Natural killer cell (primary cell): ENCODE results near the gene GPR55. TPM values are rescaled to one million over a fixed set of nuclear protein-coding genes. Genes with fewer than 3 reads are reported as not detected.
A peak's percentile ranks its signal among the peaks of the same experiment; 100 is the strongest.

Experiments used
- ATAC-seq, 3 donors: fragments of 150-1000 bp in 2 of 3; fragments of 200-7000 bp in 1 of 3; cut with Tn5 transposase; 1 replicate in 1 of 3; 2 replicates in 2 of 3; pipeline ENCODE4 v1.10.0; 2021; ENCODE audit warnings: mild to moderate bottlenecking in 2 of 3, moderate library complexity in 2 of 3
- DNase-seq, 2 donors: peaks; one replicate each; pipeline versions ENCODE4 v3.0.0 to v3.0.0-alpha.2; 2013 to 2021; ENCODE audit warnings: mixed read lengths in 1 of 2
- H3K27ac ChIP-seq: one replicate; pipeline ENCODE4 v1.5.1; 2013; ENCODE audit warnings: mild to moderate bottlenecking, low read length
- H3K27me3 ChIP-seq: one replicate; pipeline ENCODE4 v1.6.1; 2013; ENCODE audit warnings: low read length; ENCODE audit not compliant: control insufficient read depth, insufficient read depth
- H3K36me3 ChIP-seq: one replicate; pipeline ENCODE4 v1.6.1; 2013; ENCODE audit warnings: low read length; ENCODE audit not compliant: control insufficient read depth, insufficient read depth
- H3K4me1 ChIP-seq: one replicate; pipeline ENCODE4 v1.6.1; 2013; ENCODE audit warnings: low read length; ENCODE audit not compliant: control insufficient read depth, insufficient read depth
- H3K4me3 ChIP-seq: one replicate; pipeline ENCODE4 v1.5.1; 2013; ENCODE audit warnings: low read length
- H3K9me3 ChIP-seq: one replicate; pipeline ENCODE4 v1.6.1; 2013; ENCODE audit warnings: low read length; ENCODE audit not compliant: control insufficient read depth, insufficient read depth
- H3K27ac Mint-ChIP-seq, 2 donors: one replicate each; pipeline ENCODE4 v1.8.0; 2022; ENCODE audit warnings: mild to moderate bottlenecking in 2 of 2, mixed read lengths in 2 of 2, moderate library complexity in 1 of 2
- H3K27me3 Mint-ChIP-seq, 2 donors: one replicate each; pipeline ENCODE4 v1.8.0; 2022; ENCODE audit warnings: low read depth in 2 of 2, mixed read lengths in 2 of 2
- H3K36me3 Mint-ChIP-seq: one replicate; pipeline ENCODE4 v1.8.0; 2022; ENCODE audit warnings: mixed read lengths
- H3K4me1 Mint-ChIP-seq, 2 donors: one replicate each; pipeline ENCODE4 v1.8.0; 2022; ENCODE audit warnings: mixed read lengths in 2 of 2
- H3K4me3 Mint-ChIP-seq: one replicate; pipeline ENCODE4 v1.8.0; 2022; ENCODE audit warnings: mild to moderate bottlenecking, moderate library complexity, mixed read lengths
- H3K9me3 Mint-ChIP-seq, 2 donors: one replicate each; pipeline ENCODE4 v1.8.0; 2022; ENCODE audit warnings: mixed read lengths in 2 of 2
- WGBS: methylation state at CpG from one replicate; pipeline ENCODE4 v1.1.7; 2013; ENCODE audit warnings: missing lambda C conversion rate; ENCODE audit not compliant: insufficient coverage; 5-methylcytosine and 5-hydroxymethylcytosine counted together
- intact Hi-C: fragments of 100-400 bp; cut with micrococcal nuclease; formaldehyde crosslinking; loops from one replicate; pipeline ENCODE4 v1.14.2; 2022
- total RNA-seq, 4 donors: library from RNA; stranded (reverse); fragments of 120-200 nt in 1 of 4; gene quantifications; one replicate each; pipeline versions ENCODE4 v1.2.3 to v1.2.4, GENCODE V29; 2013 to 2022
- TF ChIP-seq, protein P1 (sequence below): fragments of 200-600 bp; IDR thresholded peaks from one replicate; pipeline ENCODE4 v1.8.0; 2022; ENCODE audit warnings: antibody characterized with exemption

GPR55 gene
- total RNA-seq, 3 donors from 2014 or later (not counting 1 experiment from before 2014, with no cell fraction given), result 0.09 to 1.1 (median 0.40) TPM

DNA sequence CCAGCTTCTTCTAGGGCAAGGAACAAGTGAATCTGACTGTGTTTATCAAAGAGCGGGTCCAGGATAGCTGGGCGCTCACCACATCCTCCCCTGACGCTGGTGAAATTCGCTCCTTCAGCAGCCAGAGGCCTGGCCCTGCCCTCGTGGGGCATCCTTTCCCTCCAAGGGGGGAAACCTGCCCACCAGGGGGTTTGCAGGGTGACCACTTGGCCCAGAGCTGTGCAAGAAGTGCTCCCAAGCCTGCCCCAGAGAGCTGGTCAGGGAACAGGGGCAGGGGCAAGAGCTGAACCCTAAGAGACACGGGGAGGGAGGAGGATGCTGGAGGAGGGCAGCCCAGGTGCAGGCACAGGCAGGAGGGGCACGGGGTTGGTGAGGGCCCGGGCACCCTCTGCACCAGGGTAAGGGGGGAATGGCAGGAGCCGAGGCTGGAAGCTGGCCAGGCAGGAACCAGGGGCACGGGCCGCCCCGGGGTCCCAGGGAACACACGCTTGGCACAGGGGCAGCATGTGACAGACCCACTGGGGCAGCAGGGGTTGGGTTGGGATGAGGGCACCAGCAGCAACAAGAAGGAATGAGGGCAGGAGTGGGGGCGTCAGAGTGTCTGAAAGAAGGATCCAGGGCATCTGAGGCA lies 2.8 kb upstream of the GPR55 start:
- Histone ChIP-seq H3K9me3 (no peaks in the 10 kb centered on the region), H3K36me3 (no peaks in the 10 kb centered on the region), H3K27ac (no peak overlapping the region), H3K27me3 (peaks cover 9% of the 10 kb centered on the region), H3K4me3 (no peak overlapping the region), H3K4me1 (peaks cover 54% of the 10 kb centered on the region)
- DNase-seq, result no peak
- Mint-ChIP-seq H3K9me3 (no peaks in the 10 kb centered on the region), H3K36me3 (no peaks in the 10 kb centered on the region), H3K4me1 (peaks cover 26 to 39% of the 10 kb centered on the region in 2 donors), H3K4me3 (no peak overlapping the region), H3K27me3 (peaks cover 53 to 62% of the 10 kb centered on the region in 2 donors), H3K27ac (no peak overlapping the region)
- TF ChIP-seq, protein P1, sequence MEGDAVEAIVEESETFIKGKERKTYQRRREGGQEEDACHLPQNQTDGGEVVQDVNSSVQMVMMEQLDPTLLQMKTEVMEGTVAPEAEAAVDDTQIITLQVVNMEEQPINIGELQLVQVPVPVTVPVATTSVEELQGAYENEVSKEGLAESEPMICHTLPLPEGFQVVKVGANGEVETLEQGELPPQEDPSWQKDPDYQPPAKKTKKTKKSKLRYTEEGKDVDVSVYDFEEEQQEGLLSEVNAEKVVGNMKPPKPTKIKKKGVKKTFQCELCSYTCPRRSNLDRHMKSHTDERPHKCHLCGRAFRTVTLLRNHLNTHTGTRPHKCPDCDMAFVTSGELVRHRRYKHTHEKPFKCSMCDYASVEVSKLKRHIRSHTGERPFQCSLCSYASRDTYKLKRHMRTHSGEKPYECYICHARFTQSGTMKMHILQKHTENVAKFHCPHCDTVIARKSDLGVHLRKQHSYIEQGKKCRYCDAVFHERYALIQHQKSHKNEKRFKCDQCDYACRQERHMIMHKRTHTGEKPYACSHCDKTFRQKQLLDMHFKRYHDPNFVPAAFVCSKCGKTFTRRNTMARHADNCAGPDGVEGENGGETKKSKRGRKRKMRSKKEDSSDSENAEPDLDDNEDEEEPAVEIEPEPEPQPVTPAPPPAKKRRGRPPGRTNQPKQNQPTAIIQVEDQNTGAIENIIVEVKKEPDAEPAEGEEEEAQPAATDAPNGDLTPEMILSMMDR, result no peak
- WGBS, result 83% methylated on average over 14 of the region's 14 CpGs
- ATAC-seq, result no peak
- intact Hi-C loops, result no loop called here

DNA sequence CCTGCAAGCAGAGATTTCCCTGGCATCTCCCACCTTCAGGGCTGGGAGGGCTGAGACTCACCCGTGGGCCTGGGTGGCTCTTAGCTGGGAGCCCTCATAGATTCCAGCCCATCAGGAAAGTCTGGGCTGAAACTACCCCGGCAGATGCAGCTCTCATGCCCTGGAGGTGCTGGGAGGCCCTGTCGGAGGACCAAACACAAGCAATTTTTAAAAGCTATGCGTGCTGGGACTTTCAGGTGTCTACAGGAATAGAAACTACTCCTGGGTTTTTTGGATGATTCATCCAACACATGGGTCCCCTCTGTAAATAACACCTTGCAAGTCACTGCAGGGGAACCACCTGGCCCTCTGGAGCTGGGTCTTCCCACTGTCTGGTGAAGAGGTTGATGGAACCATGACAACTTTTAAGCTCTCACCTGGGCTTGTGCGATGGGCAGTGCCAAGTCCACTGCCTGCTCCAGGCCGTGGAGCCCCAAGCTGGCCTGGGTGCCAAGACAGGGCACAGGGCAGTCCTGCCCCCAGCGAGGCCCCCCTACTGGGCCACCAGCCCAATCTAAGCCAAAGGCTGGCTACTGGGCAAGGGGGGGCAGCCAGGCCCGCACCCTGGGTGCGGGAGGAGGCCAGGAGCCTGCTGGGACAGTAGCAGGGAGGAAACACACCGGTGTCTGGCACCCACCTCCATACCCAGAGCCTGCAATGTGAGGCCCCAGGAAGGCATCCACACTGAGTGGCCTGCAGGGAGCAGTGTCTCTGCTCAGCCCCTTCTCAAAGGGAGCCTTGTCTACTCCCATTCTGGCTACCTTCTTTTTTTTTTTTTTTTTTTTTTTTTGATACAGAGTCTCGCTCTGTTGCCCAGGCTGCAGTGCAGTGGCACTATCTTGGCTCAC lies 1.1 kb upstream of the GPR55 start:
- WGBS, result 89% methylated on average over 11 of the region's 11 CpGs
- Histone ChIP-seq H3K4me1 (peaks cover 38% of the 10 kb centered on the region), H3K9me3 (no peaks in the 10 kb centered on the region), H3K27ac (peak overlapping the region; percentile 48), H3K36me3 (no peaks in the 10 kb centered on the region), H3K4me3 (no peak overlapping the region), H3K27me3 (peaks cover 9% of the 10 kb centered on the region)
- Mint-ChIP-seq H3K27ac (no peak overlapping the region), H3K36me3 (no peaks in the 10 kb centered on the region), H3K4me3 (no peak overlapping the region), H3K27me3 (peaks cover 50 to 54% of the 10 kb centered on the region in 2 donors), H3K9me3 (no peaks in the 10 kb centered on the region), H3K4me1 (peaks cover 9 to 22% of the 10 kb centered on the region in 2 donors)
- DNase-seq, result peak in 1 of 2 donors; percentile 36
- TF ChIP-seq, protein P1, result no peak
- intact Hi-C loops, result no loop called here
- ATAC-seq, result peak in 1 of 3 donors; percentile 32

DNA sequence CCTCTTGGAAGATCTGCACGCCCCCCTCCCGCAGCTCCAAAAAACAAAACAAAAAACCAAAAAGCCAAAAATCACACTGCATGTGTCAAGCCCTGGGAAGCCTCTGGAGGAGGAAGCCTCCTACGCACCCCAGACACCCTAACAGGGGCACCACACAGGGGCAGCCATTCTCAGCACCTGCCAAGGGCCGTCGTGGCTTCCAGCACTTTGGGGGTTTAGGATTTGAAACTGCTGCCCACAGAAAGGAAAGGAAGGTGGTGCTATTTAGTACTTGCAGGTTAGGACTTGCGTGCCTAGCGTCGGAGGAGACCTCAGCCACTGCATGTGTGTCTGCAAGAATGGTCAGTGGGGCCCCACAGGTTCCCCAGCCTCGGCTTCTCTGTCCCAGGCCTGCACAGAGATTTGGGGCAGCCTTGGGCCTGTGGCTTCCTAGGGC lies 419 bp upstream of the GPR55 start:
- TF ChIP-seq, protein P1, result no peak
- Histone ChIP-seq H3K9me3 (no peaks in the 10 kb centered on the region), H3K4me1 (peaks cover 31% of the 10 kb centered on the region), H3K4me3 (no peak overlapping the region), H3K27ac (peak overlapping the region; percentile 48), H3K27me3 (peaks cover 9% of the 10 kb centered on the region), H3K36me3 (no peaks in the 10 kb centered on the region)
- Mint-ChIP-seq H3K4me3 (no peak overlapping the region), H3K9me3 (no peaks in the 10 kb centered on the region), H3K27ac (no peak overlapping the region), H3K4me1 (peaks cover 2 to 15% of the 10 kb centered on the region in 2 donors), H3K36me3 (no peaks in the 10 kb centered on the region), H3K27me3 (peaks cover 48 to 54% of the 10 kb centered on the region in 2 donors)
- intact Hi-C loops, result no loop called here
- WGBS, result 61% methylated on average over 8 of the region's 9 CpGs
- DNase-seq, result peak in 1 of 2 donors; percentile 35
- no peak for ATAC-seq
